GM12878 (cell line): Measurements from ENCODE around the gene RGSL1. TPM values are rescaled to one million over a fixed set of nuclear protein-coding genes. Genes with fewer than 3 reads are reported as not detected.

Source experiments
- ATAC-seq: fragments of 200-7000 bp; cut with Tn5 transposase; 3 replicates; pipeline ENCODE4 v1.9.1; 2020; ENCODE audit warnings: mild to moderate bottlenecking, moderate library complexity
- BruUV-seq: library from RNA; stranded (reverse); fragments of 400-500 nt; replicated peaks from 2 replicates; lab custom pipeline; 2021; lab: Mats Ljungman, UMichigan
- CTCF ChIA-PET: fragments of 300-600 bp; sonication (Branson Sonifier 250); formaldehyde crosslinking; extraction: SDS; loops from one replicate; lab custom pipeline; 2021; ENCODE audit warnings: inconsistent platforms; lab: Yijun Ruan, JAX
- POLR2A ChIA-PET: fragments of 350-600 bp; formaldehyde crosslinking; extraction: SDS; loops from one replicate; lab custom pipeline; 2021; ENCODE audit warnings: inconsistent platforms; lab: Charles Lee
- RAD21 ChIA-PET: fragments of 300-600 bp; sonication (Branson Sonifier 250); formaldehyde crosslinking; loops from one replicate; lab custom pipeline; 2023; ENCODE audit warnings: antibody characterized with exemption; ENCODE audit not compliant: unreplicated experiment; lab: Charles Lee
- SMC1A ChIA-PET: fragments of 300-600 bp; sonication (Branson Sonifier 250); formaldehyde crosslinking; loops from one replicate; lab custom pipeline; 2023; ENCODE audit not compliant: unreplicated experiment, uncharacterized antibody; lab: Charles Lee
- DNase-seq: peaks from one replicate; pipeline ENCODE4 v3.0.0-alpha.2; 2011; ENCODE audit warnings: low read depth, low spot score
- FAIRE-seq: peaks from 3 replicates; lab custom pipeline; 2011; peaks lifted over from hg19 to GRCh38; lab: Jason Lieb, UNC
- H2AFZ ChIP-seq: 2 replicates; pipeline ENCODE4 v1.6.0; 2011; ENCODE audit warnings: low read depth, low read length, control low read depth; ENCODE audit not compliant: control insufficient read depth
- H3K27ac ChIP-seq: 2 replicates; pipeline ENCODE4 v1.5.1; 2011; ENCODE audit warnings: control low read depth; ENCODE audit not compliant: control insufficient read depth, insufficient read depth
- H3K27me3 ChIP-seq, 2 experiments: replicated peaks in 1 of 2; 2 replicates each; pipeline versions ENCODE4 v1.6.0 to v1.6.1; 2011; ENCODE audit warnings: low read length in 1 of 2; ENCODE audit not compliant: control insufficient read depth in 2 of 2, insufficient read depth in 2 of 2
- H3K36me3 ChIP-seq, 2 experiments: 2 replicates each; pipeline ENCODE4 v1.5.1; 2011; ENCODE audit warnings: low read length in 1 of 2; ENCODE audit not compliant: control insufficient read depth in 2 of 2, insufficient read depth in 2 of 2
- H3K4me1 ChIP-seq: 2 replicates; pipeline ENCODE4 v1.6.1; 2011; ENCODE audit warnings: mild to moderate bottlenecking, low read length, moderate library complexity, mixed read lengths; ENCODE audit not compliant: control insufficient read depth, insufficient read depth
- H3K4me2 ChIP-seq: 2 replicates; pipeline ENCODE4 v1.6.0; 2011; ENCODE audit warnings: control low read depth; ENCODE audit not compliant: control insufficient read depth, insufficient read depth
- H3K4me3 ChIP-seq: fragments of 200-600 bp; sonication (generic); 2 replicates; pipeline ENCODE4 v1.5.1; 2016
- H3K79me2 ChIP-seq: 2 replicates; pipeline ENCODE4 v1.6.0; 2011; ENCODE audit warnings: low read length; ENCODE audit not compliant: control insufficient read depth, insufficient read depth
- H3K9ac ChIP-seq: 2 replicates; pipeline ENCODE4 v1.8.0; 2011; ENCODE audit warnings: low read length, control low read depth, mixed read lengths; ENCODE audit not compliant: control insufficient read depth, insufficient read depth
- H3K9me3 ChIP-seq: replicated peaks from 3 replicates; pipeline ENCODE4 v1.5.1; 2011; ENCODE audit warnings: mild to moderate bottlenecking, low read length; ENCODE audit not compliant: control insufficient read depth, insufficient read depth
- H4K20me1 ChIP-seq: 2 replicates; pipeline ENCODE4 v1.6.0; 2011; ENCODE audit not compliant: control insufficient read depth, insufficient read depth
- KAT2A ChIP-seq: conservative IDR thresholded peaks from 2 replicates; pipeline ENCODE4 v1.6.1; 2011; ENCODE audit warnings: low read depth, low read length; ENCODE audit not compliant: control insufficient read depth
- RUNX3 ChIP-seq: IDR thresholded peaks from 2 replicates; pipeline ENCODE4 v1.6.1; 2012; ENCODE audit warnings: low read length, inconsistent platforms
- TBL1XR1 ChIP-seq: IDR thresholded peaks from 2 replicates; pipeline ENCODE4 v1.6.1; 2012; ENCODE audit warnings: low read depth, low read length, improper control_type of control experiment
- WGBS: methylation state at CpG from one replicate; pipeline ENCODE4 v1.1.6; 2016; ENCODE audit warnings: low lambda C conversion rate; ENCODE audit not compliant: insufficient replicate concordance, insufficient coverage; ENCODE audit errors: missing lambda C conversion rate; 5-methylcytosine and 5-hydroxymethylcytosine counted together
- in situ Hi-C: fragments of 300-500 bp; cut with MboI; formaldehyde crosslinking; loops from 9 replicates; pipeline ENCODE4 v1.14.3; 2018; ENCODE audit warnings: mixed read lengths
- intact Hi-C: fragments of 100-400 bp; cut with micrococcal nuclease; formaldehyde crosslinking; loops from one replicate; pipeline ENCODE4 v1.14.2; 2022; ENCODE audit not compliant: unreplicated experiment
- polyA plus RNA-seq, 11 experiments: library from polyadenylated mRNA; depleted of rRNA in 4 of 11; unstranded in 6 of 11; stranded (reverse) in 5 of 11; fragments of >200 nt; fragmentation: Nextera tagmentation in 4 of 11; fragmentation: Illumina TruSeq in 1 of 11; extraction: Ambion mirVana in 4 of 11; extraction: Trizol in 1 of 11; gene quantifications; 1 replicate in 1 of 11; 2 replicates in 10 of 11; pipeline versions ENCODE4 v1.2.1 to v1.2.3, GENCODE V29; 2011 to 2016; ENCODE audit warnings: inconsistent platforms in 2 of 11, missing spikeins in 2 of 11, low read depth in 1 of 11
- total RNA-seq, 4 experiments: library from RNA; depleted of rRNA in 3 of 4; stranded (reverse); fragments of >200 nt in 3 of 4; fragmentation: Illumina TruSeq in 1 of 4; extraction: Trizol in 1 of 4; gene quantifications; 2 replicates each; pipeline versions ENCODE4 v1.2.1 to v1.2.3, GENCODE V29; 2013 to 2021
- TF ChIP-seq, protein P1 (sequence below): IDR thresholded peaks from 2 replicates; pipeline ENCODE4 v1.6.1; 2011; ENCODE audit warnings: low read depth, low read length, improper control_type of control experiment, borderline replicate concordance

RGSL1 gene
- total and polyA plus RNA-seq, 10 of the 15 experiments (the other 5 are each of a cell fraction or from before 2014, with no cell fraction given), result 0.05 to 0.28 (median 0.27) TPM; not detected in 5

DNA sequence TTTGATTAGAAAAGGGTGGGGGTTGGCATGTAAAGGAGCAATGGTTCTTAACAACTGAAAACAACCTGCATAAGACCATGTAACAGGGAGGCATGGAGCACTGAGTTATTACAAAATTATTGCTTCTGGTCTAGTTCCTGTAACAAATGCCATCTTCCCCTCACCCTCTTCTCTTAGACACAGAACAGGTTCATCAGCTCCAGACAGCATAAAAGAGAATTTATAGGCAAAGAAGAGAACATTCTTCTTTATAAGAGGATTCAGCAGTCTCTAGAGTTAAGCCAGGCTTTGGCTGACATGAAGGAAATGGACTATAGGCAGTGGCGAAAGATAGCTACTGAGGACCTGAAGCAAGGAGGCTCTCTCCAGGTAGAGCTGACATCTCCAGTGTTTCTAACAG lies 38.9 kb downstream of the RGSL1 start:
- Histone ChIP-seq H3K4me2 (no peak overlapping the region), H3K9me3 (no peaks in the 10 kb centered on the region), H3K79me2 (no peaks in the 10 kb centered on the region), H3K4me3 (no peak overlapping the region), H3K36me3 (no peaks in the 10 kb centered on the region), H4K20me1 (no peaks in the 10 kb centered on the region), H3K27ac (no peak overlapping the region), H3K9ac (no peak overlapping the region), H3K27me3 (no peaks in the 10 kb centered on the region; a peak in 2 of 4 replicates), H2AFZ (no peak overlapping the region), H3K4me1 (no peaks in the 10 kb centered on the region)
- ChIA-PET SMC1A (no interaction called here), CTCF (no interaction called here), RAD21 (no interaction called here), POLR2A (no interaction called here)
- WGBS, result 60% methylated on average over 1 of the region's 1 CpG
- BruUV-seq, result no TSS peak
- TF ChIP-seq KAT2A (no peak), TBL1XR1 (no peak)
- intact Hi-C loops (no loop called here), in situ Hi-C loops (no loop called here)
- ATAC-seq (no peak), FAIRE-seq (no peak), DNase-seq (no peak)

DNA sequence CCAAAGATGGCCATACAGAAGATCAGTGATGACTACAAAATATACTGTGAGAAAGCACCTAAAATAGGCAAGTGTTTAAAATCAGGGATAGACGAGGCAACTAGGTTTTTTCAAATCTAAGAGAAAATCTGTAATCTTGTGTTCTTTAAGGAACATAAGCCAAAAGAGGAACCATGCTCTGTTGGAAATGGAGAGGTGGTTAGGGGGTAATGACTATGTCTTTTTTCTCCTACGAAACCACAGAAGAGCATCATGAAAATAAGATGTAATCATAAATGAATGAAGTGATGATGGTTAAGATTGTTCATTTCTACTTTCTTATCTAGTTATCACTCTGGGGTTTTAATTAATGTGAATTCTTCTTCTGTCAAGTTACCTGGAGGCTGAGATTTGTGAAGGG lies 43.1 kb downstream of the RGSL1 start:
- H3K27me3 ChIP-seq, result no peaks in the 10 kb centered on the region; a peak in 2 of 4 replicates
- no peak overlapping the region for H3K4me2 ChIP-seq
- DNase-seq (no peak), ATAC-seq (no peak), FAIRE-seq (no peak)
- H3K79me2 ChIP-seq, result no peaks in the 10 kb centered on the region
- H3K4me1 ChIP-seq, result no peaks in the 10 kb centered on the region
- intact Hi-C loops, result no loop called here
- no peak overlapping the region for H3K4me3 ChIP-seq
- ChIA-PET SMC1A (no interaction called here), CTCF (no interaction called here), RAD21 (no interaction called here), POLR2A (no interaction called here)
- TF ChIP-seq, protein P1, sequence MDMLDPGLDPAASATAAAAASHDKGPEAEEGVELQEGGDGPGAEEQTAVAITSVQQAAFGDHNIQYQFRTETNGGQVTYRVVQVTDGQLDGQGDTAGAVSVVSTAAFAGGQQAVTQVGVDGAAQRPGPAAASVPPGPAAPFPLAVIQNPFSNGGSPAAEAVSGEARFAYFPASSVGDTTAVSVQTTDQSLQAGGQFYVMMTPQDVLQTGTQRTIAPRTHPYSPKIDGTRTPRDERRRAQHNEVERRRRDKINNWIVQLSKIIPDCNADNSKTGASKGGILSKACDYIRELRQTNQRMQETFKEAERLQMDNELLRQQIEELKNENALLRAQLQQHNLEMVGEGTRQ, result no peak
- peak; percentile 17; the same call in 1 of the 2 replicates for TF ChIP-seq RUNX3
- no peaks in the 10 kb centered on the region for H3K36me3 ChIP-seq
- no TSS peak for BruUV-seq
- no peak overlapping the region for H3K27ac ChIP-seq
- 0% methylated on average over 2 of the region's 2 CpGs for WGBS
- in situ Hi-C loops, result no loop called here
- H2AFZ ChIP-seq, result no peak overlapping the region
- H3K9me3 ChIP-seq, result no peaks in the 10 kb centered on the region
- no peak overlapping the region for H3K9ac ChIP-seq
- H4K20me1 ChIP-seq, result no peaks in the 10 kb centered on the region
